HepG2 (cell line): ENCODE data around the gene FEM1B. TPM values are rescaled to one million over a fixed set of nuclear protein-coding genes. Genes with fewer than 3 reads are reported as not detected.

Experiments
- ATAC-seq: fragments of 200-7000 bp; cut with Tn5 transposase; 3 replicates; pipeline ENCODE4 v1.9.1; 2020; ENCODE audit warnings: mild to moderate bottlenecking, moderate library complexity
- BruUV-seq: library from RNA; stranded (reverse); fragments of 400-500 nt; replicated peaks from 2 replicates; lab custom pipeline; 2021; lab: Mats Ljungman, UMichigan
- CTCF ChIA-PET: fragments of 300-600 bp; formaldehyde crosslinking; extraction: SDS; loops from one replicate; lab custom pipeline; 2021; ENCODE audit warnings: low total read pairs, inconsistent platforms, low intra/inter-chr PET ratio; lab: Yijun Ruan, JAX
- POLR2A ChIA-PET: fragments of 350-600 bp; sonication (Branson Sonifier 250); formaldehyde crosslinking; loops from one replicate; lab custom pipeline; 2020; ENCODE audit warnings: antibody characterized with exemption, inconsistent platforms; lab: Yijun Ruan, JAX
- DNase-seq: peaks from one replicate; pipeline ENCODE4 v3.0.0-alpha.2; 2015; ENCODE audit warnings: low spot score
- FAIRE-seq: peaks from 3 replicates; lab custom pipeline; 2011; peaks lifted over from hg19 to GRCh38; lab: Jason Lieb, UNC
- H2AFZ ChIP-seq: one replicate; pipeline ENCODE4 v1.6.1; 2011; ENCODE audit warnings: low read length, inconsistent platforms
- H3K27ac ChIP-seq: fragments of 300-600 bp; 3 replicates; pipeline ENCODE4 v1.8.0; 2011; ENCODE audit warnings: mixed run types, mild to moderate bottlenecking, mixed read lengths, low read length, inconsistent platforms; ENCODE audit not compliant: insufficient read depth; ENCODE audit errors: extremely low read length
- H3K27me3 ChIP-seq, 2 experiments: fragments of 200-600 bp in 1 of 2; 2 replicates in 1 of 2; 3 replicates in 1 of 2; pipeline versions ENCODE4 v1.6.0 to v1.8.0; 2011; ENCODE audit warnings: low read length in 2 of 2, mild to moderate bottlenecking in 2 of 2, moderate library complexity in 2 of 2, inconsistent platforms in 1 of 2; ENCODE audit not compliant: insufficient read depth in 2 of 2, control insufficient read depth in 1 of 2
- H3K36me3 ChIP-seq, 2 experiments: fragments of 200-600 bp in 1 of 2; replicated peaks in 1 of 2; 2 replicates in 1 of 2; 3 replicates in 1 of 2; pipeline versions ENCODE4 v1.5.1 to v1.8.0; 2011; ENCODE audit warnings: low read length in 2 of 2, inconsistent platforms in 1 of 2; ENCODE audit not compliant: insufficient read depth in 2 of 2, control insufficient read depth in 1 of 2
- H3K4me1 ChIP-seq: 2 replicates; pipeline ENCODE4 v1.5.1; 2012; ENCODE audit warnings: low read length, inconsistent platforms; ENCODE audit not compliant: insufficient read depth
- H3K4me2 ChIP-seq: 2 replicates; pipeline ENCODE4 v1.6.0; 2011; ENCODE audit warnings: low read depth, low read length, inconsistent platforms
- H3K4me3 ChIP-seq, 3 experiments: fragments of 200-600 bp in 1 of 3; sonication (generic), shearing (Covaris generic) in 1 of 3; replicated peaks in 1 of 3; 2 replicates each; pipeline ENCODE4 v1.5.1; 2011 to 2016; ENCODE audit warnings: low read length in 3 of 3, inconsistent platforms in 2 of 3, low read depth in 2 of 3, mild to moderate bottlenecking in 2 of 3, control low read depth in 1 of 3, mixed read lengths in 1 of 3; ENCODE audit not compliant: insufficient read depth in 1 of 3
- H3K79me2 ChIP-seq: one replicate; pipeline ENCODE4 v1.6.1; 2011; ENCODE audit warnings: low read length, inconsistent platforms; ENCODE audit not compliant: insufficient read depth
- H3K9ac ChIP-seq: 2 replicates; pipeline ENCODE4 v1.6.0; 2011; ENCODE audit warnings: mild to moderate bottlenecking, low read depth, low read length, inconsistent platforms; ENCODE audit not compliant: insufficient read depth
- H3K9me3 ChIP-seq: 2 replicates; pipeline ENCODE4 v1.5.1; 2012; ENCODE audit warnings: mild to moderate bottlenecking, low read length
- H4K20me1 ChIP-seq: 2 replicates; pipeline ENCODE4 v1.6.0; 2011; ENCODE audit warnings: inconsistent platforms, mild to moderate bottlenecking, low read length, moderate library complexity; ENCODE audit not compliant: insufficient read depth
- ARID3A ChIP-seq: IDR thresholded peaks from 2 replicates; pipeline ENCODE4 v1.6.1; 2012; ENCODE audit warnings: low read depth, low read length, improper control_type of control experiment
- ATF7 ChIP-seq, 2 experiments: fragments of 450-650 bp in 1 of 2; sonication (generic) in 1 of 2; formaldehyde crosslinking in 1 of 2; IDR thresholded peaks; 2 replicates each; pipeline versions ENCODE4 v1.4.0 to v1.6.1; 2016 to 2020; ENCODE audit warnings: antibody characterized with exemption in 1 of 2, mild to moderate bottlenecking in 1 of 2, missing genetic modification reagents in 1 of 2
- GABPB1 ChIP-seq: IDR thresholded peaks from 2 replicates; pipeline ENCODE4 v1.6.1; 2016; ENCODE audit warnings: mild to moderate bottlenecking, missing genetic modification reagents, moderate library complexity, missing compliant biosample characterization
- GPBP1L1 ChIP-seq: sonication (generic); formaldehyde crosslinking; IDR thresholded peaks from 2 replicates; pipeline ENCODE4 v1.5.0; 2020; ENCODE audit warnings: mild to moderate bottlenecking, missing genetic modification reagents
- IKZF4 ChIP-seq: sonication (generic); formaldehyde crosslinking; IDR thresholded peaks from 2 replicates; pipeline ENCODE4 v1.5.1; 2020; ENCODE audit warnings: borderline replicate concordance, mild to moderate bottlenecking, low read depth, missing genetic modification reagents; ENCODE audit errors: not compliant biosample characterization
- KMT2B ChIP-seq: IDR thresholded peaks from 2 replicates; pipeline ENCODE4 v1.6.1; 2016; ENCODE audit warnings: missing genetic modification reagents, missing compliant biosample characterization
- MAZ ChIP-seq, 2 experiments: sonication (generic) in 1 of 2; formaldehyde crosslinking in 1 of 2; IDR thresholded peaks; 2 replicates each; pipeline versions ENCODE4 v1.5.0 to v1.6.1; 2012 to 2020; ENCODE audit warnings: low read depth in 2 of 2, mild to moderate bottlenecking in 2 of 2, borderline replicate concordance in 1 of 2, improper control_type of control experiment in 1 of 2, low read length in 1 of 2, missing genetic modification reagents in 1 of 2, moderate library complexity in 1 of 2
- SMARCE1 ChIP-seq: fragments of 450-650 bp; IDR thresholded peaks from 2 replicates; pipeline ENCODE4 v1.6.1; 2017; ENCODE audit warnings: borderline replicate concordance
- SRSF4 ChIP-seq: fragments of 200-400 bp; formaldehyde crosslinking; IDR thresholded peaks from one replicate; pipeline ENCODE4 v1.6.1; 2018; ENCODE audit warnings: mild to moderate bottlenecking, low read depth, low read length, moderate library complexity; ENCODE audit not compliant: poor library complexity, severe bottlenecking
- WIZ ChIP-seq: sonication (generic); formaldehyde crosslinking; IDR thresholded peaks from 2 replicates; pipeline ENCODE4 v1.5.1; 2020; ENCODE audit warnings: mild to moderate bottlenecking, missing genetic modification reagents
- ZFY ChIP-seq: sonication (generic); formaldehyde crosslinking; IDR thresholded peaks from 2 replicates; pipeline ENCODE4 v1.4.0; 2020; ENCODE audit warnings: missing genetic modification reagents
- ZNF232 ChIP-seq: sonication (generic); formaldehyde crosslinking; IDR thresholded peaks from 2 replicates; pipeline ENCODE4 v1.4.0; 2020; ENCODE audit warnings: missing genetic modification reagents, borderline replicate concordance
- ZNF337 ChIP-seq: sonication (generic); formaldehyde crosslinking; IDR thresholded peaks from 2 replicates; pipeline ENCODE4 v1.5.1; 2020; ENCODE audit warnings: missing genetic modification reagents, low read depth, mild to moderate bottlenecking, borderline replicate concordance
- ZNF496 ChIP-seq: sonication (generic); formaldehyde crosslinking; IDR thresholded peaks from 2 replicates; pipeline ENCODE4 v1.8.1; 2023; ENCODE audit warnings: mild to moderate bottlenecking, moderate library complexity, missing genetic modification reagents; ENCODE audit not compliant: insufficient replicate concordance
- ZNF543 ChIP-seq: sonication (generic); formaldehyde crosslinking; IDR thresholded peaks from 2 replicates; pipeline ENCODE4 v1.4.0; 2020; ENCODE audit warnings: mild to moderate bottlenecking, missing genetic modification reagents
- ZNF710 ChIP-seq: sonication (generic); formaldehyde crosslinking; IDR thresholded peaks from 2 replicates; pipeline ENCODE4 v1.5.0; 2020; ENCODE audit warnings: mild to moderate bottlenecking, missing genetic modification reagents, borderline replicate concordance
- ZNF775 ChIP-seq: sonication (generic); formaldehyde crosslinking; IDR thresholded peaks from 2 replicates; pipeline ENCODE4 v1.4.0; 2020; ENCODE audit warnings: missing genetic modification reagents, mild to moderate bottlenecking, moderate library complexity, borderline replicate concordance
- WGBS: methylation state at CpG from one replicate; pipeline ENCODE4 v1.1.6; 2017; ENCODE audit warnings: low lambda C conversion rate; 5-methylcytosine and 5-hydroxymethylcytosine counted together
- in situ Hi-C: cut with HindIII; loops from 2 replicates; pipeline ENCODE4 v1.10.0; 2017; ENCODE audit warnings: low pct_unique_long_range_greater_than_20kb; ENCODE audit not compliant: extremely low pct_ligation_motif_present
- intact Hi-C: fragments of 100-400 bp; cut with micrococcal nuclease; formaldehyde crosslinking; loops from one replicate; pipeline ENCODE4 v1.10.0; 2022; ENCODE audit not compliant: unreplicated experiment
- polyA plus RNA-seq, 8 experiments: library from polyadenylated mRNA; depleted of rRNA in 3 of 8; stranded (reverse) in 7 of 8; unstranded in 1 of 8; fragments of >200 nt; fragmentation: Illumina TruSeq in 4 of 8; extraction: Trizol in 4 of 8; gene quantifications; 2 replicates each; pipeline versions ENCODE4 v1.2.1 to v1.2.3, GENCODE V29; 2011 to 2016; ENCODE audit warnings: low read depth in 4 of 8, missing spikeins in 1 of 8, mixed read lengths in 1 of 8; ENCODE audit not compliant: insufficient read depth in 1 of 8
- total RNA-seq, 5 experiments: library from RNA; depleted of rRNA; stranded (reverse); fragments of >200 nt; fragmentation: Illumina TruSeq; extraction: Trizol; gene quantifications; 2 replicates each; pipeline ENCODE4 v1.2.3, GENCODE V29; 2016; ENCODE audit warnings: low read depth in 1 of 5

FEM1B gene
- total and polyA plus RNA-seq, 2 of the 13 experiments (the other 11 are each of a cell fraction or from before 2014, with no cell fraction given): 38.1 to 40.0 TPM

- no TSS peak for BruUV-seq
- Histone ChIP-seq H3K4me2 (no peak overlapping the region), H3K4me1 (peaks cover 6% of the 10 kb centered on the region; the same call in 1 of the 2 replicates), H3K9me3 (no peaks in the 10 kb centered on the region), H3K9ac (no peak overlapping the region), H3K4me3 (no peak overlapping the region), H3K27me3 (no peaks in the 10 kb centered on the region), H3K79me2 (no peaks in the 10 kb centered on the region), H2AFZ (no peak overlapping the region), H3K27ac (no peak overlapping the region), H3K36me3 (no peaks in the 10 kb centered on the region), H4K20me1 (no peaks in the 10 kb centered on the region)
- no peak for DNase-seq
- intact Hi-C loops (no loop called here), in situ Hi-C loops (no loop called here)
- no peak for FAIRE-seq
- POLR2A ChIA-PET: interaction anchor here (2.8 kb wide), 1 partner anchor 12 kb away, joined by 9 read pairs; the partner anchor contains the start of gene FEM1B
- no peak for ATAC-seq
- CTCF ChIA-PET: no interaction called here
- 29% methylated on average over 4 of the region's 4 CpGs for WGBS
- TF ChIP-seq ARID3A (no peak), IKZF4 (CRISPR knock-in tag) (no peak), SMARCE1 (no peak), ATF7 (IDR thresholded peaks at IDR 0.05) (no peak), ATF7 (CRISPR knock-in tag; IDR thresholded peaks at IDR 0.05) (no peak), KMT2B (CRISPR knock-in tag) (no peak), ZNF775 (CRISPR knock-in tag) (no peak), ZFY (CRISPR knock-in tag) (no peak), SRSF4 (no peak), WIZ (CRISPR knock-in tag) (no peak), GABPB1 (no peak), MAZ (IDR thresholded peaks at IDR 0.05; ENCODE audit: borderline replicate concordance, low read depth, low read length) (no peak), MAZ (CRISPR knock-in tag; IDR thresholded peaks at IDR 0.05; ENCODE audit: low read depth) (no peak), ZNF543 (CRISPR knock-in tag) (no peak), ZNF710 (no peak), GPBP1L1 (no peak), ZNF337 (CRISPR knock-in tag) (no peak), ZNF496 (no peak), ZNF232 (CRISPR knock-in tag) (no peak)
Measured at GRCh38 chr15:68265081-68265480, 12.5 kb upstream of the FEM1B start.
